Naive thymus-derived CD4-positive, alpha-beta T cell (primary cell): Measurements from ENCODE around the gene AK8. TPM values are rescaled to one million over a fixed set of nuclear protein-coding genes. Genes with fewer than 3 reads are reported as not detected.

ENCODE experiments used
- ATAC-seq: fragments of 150-1000 bp; cut with Tn5 transposase; 2 replicates; pipeline ENCODE4 v1.10.0; 2021; ENCODE audit warnings: mild to moderate bottlenecking, moderate library complexity
- CTCF ChIA-PET: fragments of 350-600 bp; sonication (Branson Sonifier 250); formaldehyde crosslinking; loops from one replicate; lab custom pipeline; 2021; ENCODE audit warnings: antibody characterized with exemption; lab: Charles Lee
- POLR2A ChIA-PET: fragments of 350-600 bp; sonication (Branson Sonifier 250); formaldehyde crosslinking; loops from one replicate; lab custom pipeline; 2021; ENCODE audit warnings: antibody characterized with exemption, inconsistent platforms; lab: Charles Lee
- DNase-seq, 9 donors: peaks; one replicate each; pipeline versions ENCODE4 v3.0.0 to v3.0.0-alpha.2; 2020 to 2022; ENCODE audit warnings: mixed read lengths in 1 of 9
- H3K27ac ChIP-seq: one replicate; pipeline ENCODE4 v1.7.0; 2013; ENCODE audit warnings: mild to moderate bottlenecking, low read depth, low read length, moderate library complexity
- H3K27me3 ChIP-seq, 2 donors: one replicate each; pipeline ENCODE4 v1.7.0; 2013; ENCODE audit warnings: low read length in 2 of 2, mild to moderate bottlenecking in 2 of 2, moderate library complexity in 2 of 2; ENCODE audit not compliant: control insufficient read depth in 2 of 2, insufficient read depth in 2 of 2
- H3K36me3 ChIP-seq, 3 experiments: 1 replicate in 2 of 3; 2 replicates in 1 of 3; pipeline ENCODE4 v1.7.0; 2013; ENCODE audit warnings: low read length in 3 of 3, mild to moderate bottlenecking in 3 of 3, moderate library complexity in 1 of 3; ENCODE audit not compliant: insufficient read depth in 3 of 3, control insufficient read depth in 2 of 3
- H3K4me1 ChIP-seq, 2 donors: one replicate each; pipeline ENCODE4 v1.7.0; 2013; ENCODE audit warnings: low read length in 2 of 2, mild to moderate bottlenecking in 2 of 2, moderate library complexity in 1 of 2; ENCODE audit not compliant: control insufficient read depth in 2 of 2, insufficient read depth in 2 of 2
- H3K4me3 ChIP-seq: 2 replicates; pipeline ENCODE4 v1.7.0; 2013; ENCODE audit warnings: mild to moderate bottlenecking, low read length
- H3K9me3 ChIP-seq, 3 experiments: 1 replicate in 2 of 3; 2 replicates in 1 of 3; pipeline ENCODE4 v1.7.0; 2013; ENCODE audit warnings: low read length in 3 of 3; ENCODE audit not compliant: control insufficient read depth in 2 of 3
- H3K27ac Mint-ChIP-seq, 9 donors: one replicate each; pipeline ENCODE4 v1.8.0; 2020 to 2022; ENCODE audit warnings: mixed read lengths in 9 of 9, mild to moderate bottlenecking in 8 of 9, moderate library complexity in 5 of 9, inconsistent platforms in 2 of 9
- H3K27me3 Mint-ChIP-seq, 5 donors: one replicate each; pipeline ENCODE4 v1.8.0; 2021 to 2022; ENCODE audit warnings: mixed read lengths in 5 of 5, mild to moderate bottlenecking in 1 of 5
- H3K36me3 Mint-ChIP-seq, 5 donors: one replicate each; pipeline ENCODE4 v1.8.0; 2020 to 2022; ENCODE audit warnings: mixed read lengths in 5 of 5, mild to moderate bottlenecking in 3 of 5, inconsistent platforms in 1 of 5
- H3K4me1 Mint-ChIP-seq, 7 donors: one replicate each; pipeline ENCODE4 v1.8.0; 2020 to 2022; ENCODE audit warnings: mixed read lengths in 7 of 7, mild to moderate bottlenecking in 3 of 7, inconsistent platforms in 1 of 7
- H3K4me3 Mint-ChIP-seq, 10 donors: one replicate each; pipeline ENCODE4 v1.8.0; 2020 to 2022; ENCODE audit warnings: mild to moderate bottlenecking in 10 of 10, mixed read lengths in 10 of 10, moderate library complexity in 6 of 10, inconsistent platforms in 2 of 10
- H3K9me3 Mint-ChIP-seq, 11 donors: one replicate each; pipeline ENCODE4 v1.8.0; 2020 to 2022; ENCODE audit warnings: mixed read lengths in 11 of 11, mild to moderate bottlenecking in 4 of 11, inconsistent platforms in 1 of 11, moderate library complexity in 1 of 11
- intact Hi-C, 2 donors: fragments of 100-400 bp; cut with micrococcal nuclease; formaldehyde crosslinking; loops; one replicate each; pipeline ENCODE4 v1.15.1; 2023
- polyA plus RNA-seq, 2 donors: library from polyadenylated mRNA; unstranded; fragments of 300-500 nt; fragmentation: Illumina TruSeq; gene quantifications; one replicate each; pipeline ENCODE4 v1.2.3, GENCODE V29; 2021
- total RNA-seq, 6 experiments: library from RNA in 5 of 6; stranded (reverse) in 5 of 6; gene quantifications; 1 replicate in 5 of 6; 2 replicates in 1 of 6; pipeline ENCODE4 v1.2.3 and lab custom pipeline; 2021 to 2026

The AK8 gene
- total and polyA plus RNA-seq, 7 experiments from 2014 or later, result 0.10 to 0.20 (median 0.12) TPM; not detected in 4

DNA sequence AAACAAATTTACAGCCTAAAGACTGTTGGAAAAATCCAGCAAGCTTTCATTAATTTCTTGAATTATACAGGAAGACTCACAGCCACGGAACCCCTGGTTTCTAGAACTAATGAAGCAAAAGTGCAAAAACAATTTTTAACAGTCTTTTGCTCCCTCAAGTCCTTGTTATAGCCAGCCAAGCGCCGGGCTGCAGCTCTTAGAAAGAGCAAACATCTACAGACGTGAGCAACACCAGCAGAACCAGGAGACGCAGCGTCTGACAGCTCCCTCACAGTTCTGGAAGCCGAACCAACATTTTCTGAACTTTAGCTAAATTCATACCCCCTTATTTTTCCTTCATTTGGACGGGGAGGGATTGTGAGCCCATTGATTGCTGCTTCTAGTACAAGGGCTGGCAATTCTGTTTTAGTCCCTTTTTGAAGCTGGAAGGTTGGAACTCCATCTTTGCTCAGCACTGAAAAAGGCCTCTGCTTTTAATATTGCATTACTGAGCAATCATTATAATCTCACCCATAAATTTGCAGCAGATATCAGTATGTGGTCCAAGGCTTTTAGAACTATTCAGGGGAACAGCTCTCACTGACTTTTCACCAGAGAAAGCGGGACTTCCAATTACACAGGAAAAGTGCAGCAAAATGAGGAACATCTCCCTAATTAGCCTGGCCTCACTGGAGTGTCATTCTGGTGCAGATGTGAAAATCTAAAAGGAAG is 45.8 kb downstream of the AK8 start:
- CTCF ChIA-PET, result no interaction called here

DNA sequence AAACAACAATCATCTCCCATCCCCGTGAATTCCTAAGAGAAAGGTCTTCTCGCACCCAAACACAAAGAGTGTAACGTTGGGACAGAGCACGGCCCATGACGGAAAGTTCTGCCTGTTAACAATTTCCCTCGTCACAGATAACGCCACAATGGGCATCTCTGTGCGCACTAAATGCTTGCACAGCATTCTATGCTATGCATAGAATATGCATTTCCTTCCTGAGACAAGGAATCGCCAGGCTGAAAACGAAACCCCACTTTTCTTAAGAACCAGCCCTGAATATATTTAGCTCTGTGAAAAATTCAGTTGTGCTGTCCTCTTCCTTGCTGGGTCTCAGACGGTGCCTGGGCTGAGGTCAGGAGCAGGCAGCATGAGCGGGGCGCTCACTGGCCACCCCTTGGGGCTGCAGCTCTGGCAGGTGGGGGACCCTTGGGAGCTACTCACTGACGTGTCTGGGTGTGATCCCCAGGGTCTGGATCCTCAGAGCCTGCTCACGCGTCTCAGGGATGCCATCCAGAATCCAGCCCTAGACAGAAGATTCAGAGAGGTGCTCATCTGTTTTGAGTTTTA is 49.8 kb downstream of the AK8 start:
- H3K9me3 Mint-ChIP-seq, result no peaks in the 10 kb centered on the region
- intact Hi-C loops, result loop anchor here in 1 of 2 donors (5.0 kb wide), 1 partner anchor 74 kb away; no protein-coding TSS in a partner anchor
- no peaks in the 10 kb centered on the region for H3K27me3 ChIP-seq
- H3K27ac Mint-ChIP-seq, result no peak overlapping the region
- DNase-seq (no peak), ATAC-seq (no peak)
- H3K4me3 ChIP-seq, result no peak overlapping the region
- no peaks in the 10 kb centered on the region for H3K36me3 ChIP-seq
- no peaks in the 10 kb centered on the region for H3K9me3 ChIP-seq
- no peak overlapping the region for H3K4me3 Mint-ChIP-seq
- no peaks in the 10 kb centered on the region for H3K4me1 ChIP-seq
- ChIA-PET CTCF (no interaction called here), POLR2A (interaction anchor here (0.7 kb wide), 1 partner anchor 21 kb away, joined by 3 read pairs; no protein-coding TSS in a partner anchor)
- peaks cover 8 to 38% (median 22%) of the 10 kb centered on the region in 5 donors for H3K27me3 Mint-ChIP-seq
- no peak overlapping the region for H3K27ac ChIP-seq
- H3K4me1 Mint-ChIP-seq, result peaks cover 0 to 3% (median 0%) of the 10 kb centered on the region in 7 donors
- no peaks in the 10 kb centered on the region for H3K36me3 Mint-ChIP-seq

More for the DNA sequence above, 45.8 kb downstream of the AK8 start:
- Mint-ChIP-seq H3K4me1 (no peaks in the 10 kb centered on the region), H3K4me3 (no peak overlapping the region), H3K27ac (no peak overlapping the region), H3K36me3 (no peaks in the 10 kb centered on the region), H3K9me3 (no peaks in the 10 kb centered on the region), H3K27me3 (peaks cover 0 to 17% (median 6%) of the 10 kb centered on the region in 5 donors)
- Histone ChIP-seq H3K27ac (no peak overlapping the region), H3K27me3 (no peaks in the 10 kb centered on the region), H3K36me3 (no peaks in the 10 kb centered on the region), H3K9me3 (no peaks in the 10 kb centered on the region), H3K4me3 (no peak overlapping the region), H3K4me1 (no peaks in the 10 kb centered on the region)
- POLR2A ChIA-PET, result no interaction called here
- intact Hi-C loops, result no loop called here
- DNase-seq (no peak), ATAC-seq (no peak)

DNA sequence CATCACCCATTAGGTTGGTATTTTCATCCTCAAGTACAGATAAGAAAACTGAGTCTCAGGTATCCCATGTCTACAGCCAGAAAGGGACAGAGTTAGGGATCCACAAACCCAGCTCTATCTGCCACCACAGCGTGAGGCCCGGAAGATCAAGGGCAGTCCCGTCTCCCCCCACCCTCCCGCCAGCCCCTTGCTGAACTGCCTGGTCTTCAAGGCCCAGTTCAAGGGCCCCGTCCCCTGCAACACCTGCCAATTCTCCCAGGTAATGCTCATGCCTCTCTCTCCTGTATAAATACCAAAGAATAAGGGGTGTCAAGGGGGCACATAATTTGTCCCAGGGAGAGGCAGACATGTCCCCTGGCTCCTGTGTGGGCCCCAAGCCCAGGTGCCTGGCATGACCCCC is 50.7 kb downstream of the AK8 start:
- Histone ChIP-seq H3K4me3 (no peak overlapping the region), H3K27me3 (no peaks in the 10 kb centered on the region), H3K9me3 (no peaks in the 10 kb centered on the region), H3K4me1 (no peaks in the 10 kb centered on the region), H3K27ac (no peak overlapping the region), H3K36me3 (no peaks in the 10 kb centered on the region)
- intact Hi-C loops, result loop anchor here in 1 of 2 donors (5.0 kb wide), 1 partner anchor 75 kb away; no protein-coding TSS in a partner anchor
- no peak for DNase-seq
- Mint-ChIP-seq H3K36me3 (no peaks in the 10 kb centered on the region), H3K27ac (no peak overlapping the region), H3K4me3 (no peak overlapping the region), H3K27me3 (peaks cover 9 to 47% (median 22%) of the 10 kb centered on the region in 5 donors), H3K4me1 (peaks cover 0 to 3% (median 0%) of the 10 kb centered on the region in 7 donors), H3K9me3 (no peaks in the 10 kb centered on the region)
- no peak for ATAC-seq
- ChIA-PET POLR2A (no interaction called here), CTCF (no interaction called here)

DNA sequence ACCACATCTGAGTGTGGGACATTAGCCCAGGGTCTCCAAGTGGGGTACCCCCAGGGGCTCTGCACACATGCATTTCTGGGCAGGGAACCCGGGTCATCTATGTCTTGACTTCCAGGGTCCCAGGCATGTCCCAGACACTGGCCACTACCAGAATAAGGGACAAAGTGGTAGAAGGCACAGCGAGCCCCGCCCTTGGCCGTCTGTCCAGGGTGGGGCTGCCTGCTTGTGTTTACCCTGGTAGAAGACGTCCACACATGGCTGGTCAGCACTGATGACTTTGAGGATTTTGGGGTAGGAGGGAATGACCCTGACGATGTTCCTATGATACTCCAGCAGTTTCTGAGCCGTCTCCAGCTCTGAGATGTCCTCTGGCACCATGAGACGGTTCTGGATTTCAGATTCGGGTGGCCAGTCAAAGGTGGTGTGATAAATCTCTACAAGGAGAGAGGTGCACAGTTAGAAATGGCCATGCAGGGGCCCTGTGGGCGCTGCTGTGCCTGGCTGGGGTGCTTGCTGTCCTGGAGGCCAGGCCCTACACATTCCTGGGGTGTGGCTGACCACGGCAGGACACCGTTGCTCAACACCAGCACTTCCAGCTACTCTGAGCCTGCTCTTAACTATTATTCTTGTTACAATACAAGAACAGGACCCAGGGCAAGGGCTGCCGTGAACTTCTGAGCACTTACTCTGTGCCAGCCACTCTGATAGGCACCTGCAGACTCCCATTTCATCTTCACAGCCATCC is 51.3 kb downstream of the AK8 start:
- Histone ChIP-seq H3K4me3 (no peak overlapping the region), H3K9me3 (no peaks in the 10 kb centered on the region), H3K4me1 (no peaks in the 10 kb centered on the region), H3K27ac (no peak overlapping the region), H3K27me3 (no peaks in the 10 kb centered on the region), H3K36me3 (no peaks in the 10 kb centered on the region)
- peaks cover 11 to 49% (median 22%) of the 10 kb centered on the region in 5 donors for H3K27me3 Mint-ChIP-seq
- no peak for ATAC-seq
- POLR2A ChIA-PET, result no interaction called here
- H3K36me3 Mint-ChIP-seq, result no peaks in the 10 kb centered on the region
- H3K27ac Mint-ChIP-seq, result no peak overlapping the region
- H3K9me3 Mint-ChIP-seq, result no peaks in the 10 kb centered on the region
- intact Hi-C loops, result loop anchor here in 1 of 2 donors (5.0 kb wide), 1 partner anchor 76 kb away; no protein-coding TSS in a partner anchor
- no peak for DNase-seq
- H3K4me3 Mint-ChIP-seq, result no peak overlapping the region
- CTCF ChIA-PET, result no interaction called here
- H3K4me1 Mint-ChIP-seq, result peaks cover 0 to 3% (median 0%) of the 10 kb centered on the region in 7 donors

DNA sequence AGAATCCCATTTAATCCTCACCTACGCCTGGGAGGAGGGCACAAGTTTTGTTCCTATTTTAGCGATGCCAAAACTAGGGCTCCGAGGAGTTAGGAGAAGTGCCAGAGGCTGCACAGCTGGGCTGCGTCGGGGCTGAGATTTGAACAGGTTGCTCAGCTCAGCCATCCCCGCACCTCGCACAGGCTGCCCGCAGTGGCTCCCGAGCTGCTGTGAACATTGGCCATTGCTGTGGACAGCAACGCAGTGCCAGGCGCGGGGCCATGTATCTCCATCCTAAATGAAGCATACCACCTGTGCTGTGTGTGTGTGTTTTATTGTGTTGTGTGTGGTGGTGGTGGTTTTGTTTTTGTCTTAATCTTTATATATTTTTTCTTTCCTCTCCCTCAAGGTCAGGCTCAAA is 52.0 kb downstream of the AK8 start:
- H3K27me3 Mint-ChIP-seq, result peaks cover 12 to 44% (median 22%) of the 10 kb centered on the region in 5 donors
- ATAC-seq, result no peak

DNA sequence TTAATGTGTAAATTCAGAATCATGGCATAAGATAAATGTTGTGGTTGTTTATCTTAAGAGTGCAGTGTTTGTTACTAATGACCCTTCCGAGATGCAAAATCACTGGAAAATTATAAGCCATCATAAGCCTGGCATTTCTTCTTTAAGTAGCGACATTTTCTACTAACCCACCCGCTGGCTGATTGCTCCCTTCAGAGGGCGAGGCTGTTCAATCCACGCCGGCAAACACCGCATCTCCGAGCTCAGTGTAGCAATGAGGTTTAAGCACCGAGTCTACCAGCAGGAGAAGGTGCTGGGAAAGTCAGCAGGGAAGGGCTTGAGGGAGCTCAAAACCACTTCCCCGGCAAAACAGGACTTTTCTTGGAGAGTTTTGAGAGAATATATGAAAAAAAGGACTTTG is 52.7 kb downstream of the AK8 start:
- POLR2A ChIA-PET, result no interaction called here
- H3K4me3 ChIP-seq, result no peak overlapping the region
- intact Hi-C loops, result loop anchor here in 1 of 2 donors (5.0 kb wide), 1 partner anchor 77 kb away; no protein-coding TSS in a partner anchor

More for the DNA sequence above, 52.0 kb downstream of the AK8 start:
- no peak overlapping the region for H3K4me3 ChIP-seq
- H3K27me3 ChIP-seq, result no peaks in the 10 kb centered on the region
- H3K36me3 ChIP-seq, result no peaks in the 10 kb centered on the region
- Mint-ChIP-seq H3K9me3 (no peaks in the 10 kb centered on the region), H3K36me3 (no peaks in the 10 kb centered on the region), H3K4me1 (peaks cover 0 to 3% (median 0%) of the 10 kb centered on the region in 7 donors), H3K27ac (no peak overlapping the region), H3K4me3 (no peak overlapping the region)
- no peaks in the 10 kb centered on the region for H3K4me1 ChIP-seq
- intact Hi-C loops, result loop anchor here in 1 of 2 donors (5.0 kb wide), 1 partner anchor 76 kb away; no protein-coding TSS in a partner anchor
- CTCF ChIA-PET, result no interaction called here
- no peak overlapping the region for H3K27ac ChIP-seq
- no peak for DNase-seq
- POLR2A ChIA-PET, result no interaction called here
- no peaks in the 10 kb centered on the region for H3K9me3 ChIP-seq

More for the DNA sequence above, 52.7 kb downstream of the AK8 start:
- H3K4me1 Mint-ChIP-seq, result peaks cover 0 to 3% (median 0%) of the 10 kb centered on the region in 7 donors
- Histone ChIP-seq H3K27ac (no peak overlapping the region), H3K27me3 (no peaks in the 10 kb centered on the region), H3K4me1 (no peaks in the 10 kb centered on the region), H3K9me3 (no peaks in the 10 kb centered on the region), H3K36me3 (no peaks in the 10 kb centered on the region)
- DNase-seq (no peak), ATAC-seq (no peak)
- peaks cover 16 to 45% (median 19%) of the 10 kb centered on the region in 5 donors for H3K27me3 Mint-ChIP-seq
- no peak overlapping the region for H3K4me3 Mint-ChIP-seq
- no peaks in the 10 kb centered on the region for H3K36me3 Mint-ChIP-seq
- CTCF ChIA-PET, result no interaction called here
- H3K27ac Mint-ChIP-seq, result no peak overlapping the region
- H3K9me3 Mint-ChIP-seq, result no peaks in the 10 kb centered on the region
